Right forelimb (tissue), 1 donor: Measurements from ENCODE around the gene P2RX7.
"Not testable (repeated sequence)": the region's sequence is repeated elsewhere in the genome, so short reads cannot be mapped to it uniquely, and the experiment has no call there.

Experiments
- DNase-seq: peaks from one replicate; pipeline ENCODE4 v3.0.0-alpha.2; 2018

Gene P2RX7

DNA sequence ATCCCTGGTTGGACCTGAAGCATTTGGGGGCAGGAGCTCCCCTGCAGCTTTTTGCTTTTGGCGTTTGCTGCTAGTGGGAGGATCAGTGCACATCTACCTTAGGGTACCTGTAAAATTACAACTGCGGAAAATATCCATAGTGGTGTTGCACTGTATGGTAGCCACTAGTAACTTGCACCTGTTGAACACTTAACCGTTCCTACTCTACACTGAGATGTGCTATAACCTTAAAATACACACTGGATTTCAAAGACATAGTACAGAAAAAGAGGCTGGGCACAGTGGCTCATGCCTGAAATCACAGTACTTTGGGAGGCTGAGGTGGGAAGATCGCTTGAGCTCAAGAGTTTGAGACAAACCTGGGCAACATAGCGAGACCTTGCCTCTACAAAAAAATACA, 80.2 kb downstream of the P2RX7 start:
- DNase-seq, result no peak

DNA sequence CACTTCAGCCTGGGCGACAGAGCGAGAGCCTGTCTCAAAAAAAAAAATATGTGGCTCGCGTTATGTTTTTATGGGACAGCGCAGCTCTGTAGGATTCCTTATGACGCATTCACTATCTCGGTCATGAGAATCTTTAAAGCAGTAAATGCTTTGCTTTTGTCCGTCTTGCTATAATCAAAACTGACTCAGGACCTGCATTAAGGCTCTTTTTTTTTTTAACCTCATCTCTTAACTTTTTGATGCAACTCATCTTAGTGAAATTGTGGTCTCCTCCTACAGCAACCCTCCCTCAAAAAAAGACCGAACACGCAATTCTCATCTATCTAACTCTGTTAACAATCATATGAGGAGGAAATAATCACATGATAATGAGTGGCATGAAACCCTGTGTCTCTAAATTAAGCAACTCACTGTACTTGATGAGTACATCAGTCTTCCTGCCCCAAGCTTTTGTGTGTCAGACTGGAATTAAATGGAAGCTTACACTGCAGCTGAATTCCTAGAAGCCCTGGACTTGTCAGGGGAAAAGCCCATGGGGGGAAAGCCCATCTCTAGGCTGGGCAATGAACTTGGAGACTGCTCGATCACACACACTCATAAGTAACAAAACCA, 81.6 kb downstream of the P2RX7 start:
- DNase-seq, result no peak

DNA sequence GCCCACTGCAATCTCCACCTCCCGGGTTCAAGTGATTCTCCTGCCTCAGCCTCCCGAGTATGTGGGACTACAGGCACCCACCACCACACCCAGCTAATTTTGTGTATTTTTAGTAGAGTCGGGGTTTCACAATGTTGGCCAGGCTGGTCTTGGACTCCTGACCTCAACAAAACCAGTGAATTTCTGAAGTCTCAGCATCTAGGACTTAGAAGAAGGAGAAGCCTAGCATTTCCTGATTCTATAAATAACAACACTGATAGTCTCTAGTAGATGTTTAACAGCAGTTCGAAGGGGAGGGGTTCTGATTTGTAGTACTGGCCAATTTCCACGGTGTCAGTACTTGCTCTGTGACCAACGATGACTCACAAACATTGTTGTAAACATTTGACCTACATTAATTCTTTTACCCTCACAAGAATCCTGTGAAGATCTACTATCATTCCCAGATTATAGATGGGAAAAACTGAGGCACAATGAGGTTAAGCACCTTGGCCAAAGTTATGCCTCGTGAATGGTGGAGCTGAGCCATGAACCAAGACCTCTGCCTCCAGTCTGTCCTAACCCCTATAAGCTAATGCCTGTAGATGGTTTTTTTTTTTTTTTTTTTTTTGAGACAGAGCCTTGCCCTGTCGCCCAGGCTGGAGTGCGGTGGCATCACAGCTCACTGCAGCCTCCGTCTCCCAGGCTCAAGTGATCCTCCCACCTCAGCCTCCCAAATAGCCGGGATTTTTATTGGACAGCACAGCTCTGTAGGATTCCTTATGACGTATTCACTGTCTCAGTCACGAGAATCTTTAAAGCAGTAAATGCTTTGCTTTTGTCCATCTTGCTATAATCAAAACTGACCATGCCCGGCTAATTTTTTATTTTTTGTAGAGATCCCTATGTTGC, 82.4 kb downstream of the P2RX7 start:
- DNase-seq, result no peak

DNA sequence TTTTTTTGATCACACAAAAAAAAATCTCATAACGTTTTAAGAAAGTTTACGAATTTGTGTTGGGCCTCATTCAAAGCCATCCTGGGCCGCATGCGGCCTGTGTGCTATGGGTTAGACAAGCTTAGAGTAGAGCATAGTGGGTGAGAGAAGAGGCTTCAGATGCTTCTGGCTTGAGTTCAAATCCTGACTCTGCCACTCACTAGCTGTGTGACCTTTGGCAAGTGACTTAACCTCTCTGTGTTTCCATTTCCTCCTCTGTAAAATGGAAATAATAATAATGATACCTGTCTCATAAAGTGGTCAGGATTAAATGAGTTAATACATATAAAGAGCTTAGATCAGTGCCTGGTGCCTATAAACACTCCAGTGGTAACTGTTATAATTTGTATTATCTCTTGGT, 83.4 kb downstream of the P2RX7 start:
- DNase-seq, result no peak

DNA sequence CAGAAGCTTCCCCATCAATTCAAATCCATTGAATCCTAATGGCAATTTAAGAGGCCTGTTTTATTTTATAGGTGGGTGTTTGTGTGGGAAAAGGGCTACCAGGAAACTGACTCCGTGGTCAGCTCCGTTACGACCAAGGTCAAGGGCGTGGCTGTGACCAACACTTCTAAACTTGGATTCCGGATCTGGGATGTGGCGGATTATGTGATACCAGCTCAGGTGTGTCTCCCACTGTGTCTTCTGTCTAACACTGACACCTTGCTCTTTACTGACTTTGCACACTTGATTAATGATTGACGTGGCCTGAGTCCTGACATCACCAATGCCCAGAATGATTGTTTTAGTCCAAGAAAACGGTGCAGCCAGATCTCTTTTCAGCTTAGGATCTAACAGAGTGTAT, 84.4 kb downstream of the P2RX7 start:
- DNase-seq, result no peak

DNA sequence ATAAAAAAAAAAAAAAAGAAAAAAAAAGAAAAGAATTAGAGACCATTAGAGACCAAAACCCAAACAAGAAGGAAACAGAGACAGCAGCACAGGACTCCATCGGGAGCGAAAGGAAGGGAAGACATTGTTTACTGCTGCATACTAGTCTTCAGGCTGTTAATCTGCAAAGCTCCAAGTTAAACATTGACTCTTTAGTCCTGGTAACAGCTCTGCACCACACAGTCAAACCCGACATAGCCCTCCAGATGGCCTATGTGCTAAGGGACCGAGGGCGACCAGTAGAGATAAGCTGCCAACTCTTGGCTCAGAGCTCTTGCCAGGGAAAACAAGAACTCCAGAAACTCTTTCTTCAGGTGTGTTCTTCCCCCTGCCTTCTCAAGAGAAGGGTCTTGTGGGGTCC, 85.1 kb downstream of the P2RX7 start:
- DNase-seq, result no peak

DNA sequence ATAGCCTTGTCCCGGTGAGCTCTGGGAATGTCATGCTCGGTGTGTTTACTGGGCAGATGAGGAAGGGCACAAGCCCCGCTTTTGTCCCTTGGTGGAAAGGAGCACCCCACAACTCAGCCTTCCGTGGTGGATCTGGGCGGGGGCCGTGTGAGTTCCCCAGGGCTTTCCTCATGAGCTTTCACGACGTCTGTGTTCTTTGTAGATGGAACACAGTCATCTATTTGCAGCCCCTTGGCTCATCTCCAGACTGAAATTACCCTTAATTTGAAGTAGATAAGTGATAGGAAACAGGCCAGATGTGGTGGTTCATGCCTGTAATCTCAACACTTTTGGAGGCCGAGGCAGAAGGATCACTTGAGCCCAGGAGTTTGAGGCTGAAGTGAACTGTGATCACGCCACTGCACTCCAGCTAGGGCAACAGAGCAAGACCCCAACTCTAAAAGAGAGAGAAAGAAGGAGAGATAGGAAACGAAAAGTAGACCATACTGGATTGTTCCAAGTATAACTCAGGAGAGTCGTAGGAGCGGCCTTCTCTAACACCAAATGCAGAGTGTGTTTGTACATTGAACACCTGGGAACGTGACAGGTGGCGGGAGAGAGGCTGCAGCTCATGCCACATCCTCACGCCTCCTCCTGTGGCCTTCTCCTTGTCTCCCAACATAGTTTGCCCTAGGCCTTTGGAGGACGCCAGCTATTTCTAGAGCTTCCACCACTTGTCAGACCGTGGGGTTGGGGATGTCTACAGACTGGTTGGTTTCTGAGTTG, 86.1 kb downstream of the P2RX7 start:
- DNase-seq, result no peak

DNA sequence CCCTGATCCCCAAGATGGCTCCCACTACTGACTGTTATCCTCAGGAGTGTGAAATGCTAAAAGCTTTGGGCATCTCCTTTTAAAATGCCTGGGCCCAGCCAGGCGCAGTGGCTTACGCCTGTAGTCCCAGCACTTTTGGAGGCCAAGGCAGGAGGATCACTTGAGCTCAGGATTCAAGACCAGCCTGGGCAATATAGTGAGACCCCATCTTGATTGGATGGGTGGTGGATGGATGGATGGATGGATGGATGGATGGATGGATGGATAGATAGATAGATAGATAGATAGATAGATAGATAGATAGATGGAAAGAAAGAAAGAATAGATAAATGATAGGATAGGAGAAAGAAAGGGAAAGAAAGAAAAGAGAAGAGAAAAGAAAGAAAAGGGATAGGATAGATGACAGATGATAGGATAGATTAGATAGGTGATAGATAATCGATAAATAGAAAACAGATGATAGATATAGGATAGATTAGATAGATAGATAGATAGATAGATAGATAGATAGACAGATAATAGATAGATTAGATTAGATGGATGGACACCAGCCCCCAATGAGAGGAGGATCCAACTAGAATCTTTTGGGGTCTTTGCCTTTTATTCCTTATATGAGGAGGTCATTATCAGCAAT, 86.8 kb downstream of the P2RX7 start:
- no peak for DNase-seq

DNA sequence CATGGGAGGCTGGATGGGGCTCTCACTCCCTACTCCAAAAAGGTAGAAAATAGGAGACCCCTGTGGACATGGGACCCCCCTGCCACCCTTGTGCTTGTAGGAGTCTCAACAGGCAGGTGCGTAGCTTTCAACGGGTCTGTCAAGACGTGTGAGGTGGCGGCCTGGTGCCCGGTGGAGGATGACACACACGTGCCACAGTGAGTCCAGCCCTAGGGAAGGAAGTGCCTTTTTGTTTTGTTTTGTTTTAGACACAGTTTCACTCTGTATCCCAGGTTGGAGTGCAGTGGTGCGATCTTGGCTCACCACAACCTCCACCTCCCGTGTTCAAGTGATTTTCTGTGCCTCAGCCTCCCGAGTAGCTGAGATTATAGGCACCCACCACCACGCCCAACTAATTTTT, 90.2 kb downstream of the P2RX7 start:
- DNase-seq, result no peak

DNA sequence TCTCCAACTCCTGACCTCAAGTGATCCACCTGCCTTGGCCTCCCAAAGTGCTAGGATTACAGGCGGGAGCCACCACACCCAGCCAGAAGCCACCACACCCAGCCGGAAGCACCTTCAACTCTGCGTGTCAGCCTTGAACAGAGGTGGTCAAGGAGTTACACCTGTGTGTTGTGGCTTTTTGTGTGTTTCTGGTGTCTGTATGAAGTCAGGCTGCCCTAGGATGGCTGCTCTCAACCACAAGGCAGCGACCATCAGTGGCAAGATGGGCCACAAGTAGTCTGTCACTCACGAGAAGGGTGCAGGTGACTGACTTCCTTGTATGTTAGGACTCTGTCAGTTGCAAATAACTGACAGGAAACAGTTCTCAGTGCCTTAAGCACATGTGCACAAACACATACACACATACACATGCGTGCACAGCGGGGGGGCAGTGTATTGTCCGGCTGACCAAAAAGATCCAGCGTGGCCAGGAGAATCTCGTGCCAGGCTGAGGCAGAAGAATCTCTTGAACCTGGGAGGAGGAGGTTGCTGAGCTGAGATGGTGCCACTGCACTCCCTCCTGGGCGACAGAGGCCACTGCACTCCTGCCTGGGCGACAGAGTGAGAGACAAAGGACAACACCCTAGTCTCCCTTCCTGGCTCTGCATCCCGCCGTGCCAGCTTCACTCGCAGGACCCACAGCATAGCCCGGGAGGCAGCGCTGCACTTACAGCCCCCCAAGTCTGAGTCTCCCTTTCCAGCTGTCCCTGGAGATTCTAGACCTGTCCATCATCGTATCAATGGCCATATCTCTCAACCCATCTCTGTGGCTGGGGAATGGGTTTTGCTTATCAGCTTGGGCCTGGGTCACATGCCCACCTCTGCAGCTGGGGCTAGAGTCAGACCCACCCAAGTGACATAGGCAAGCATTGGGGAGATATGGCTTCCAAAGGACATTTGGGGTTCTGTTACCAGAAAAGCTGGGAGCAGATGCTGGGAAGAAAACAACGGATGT, 90.9 kb downstream of the P2RX7 start:
- DNase-seq, result no peak

DNA sequence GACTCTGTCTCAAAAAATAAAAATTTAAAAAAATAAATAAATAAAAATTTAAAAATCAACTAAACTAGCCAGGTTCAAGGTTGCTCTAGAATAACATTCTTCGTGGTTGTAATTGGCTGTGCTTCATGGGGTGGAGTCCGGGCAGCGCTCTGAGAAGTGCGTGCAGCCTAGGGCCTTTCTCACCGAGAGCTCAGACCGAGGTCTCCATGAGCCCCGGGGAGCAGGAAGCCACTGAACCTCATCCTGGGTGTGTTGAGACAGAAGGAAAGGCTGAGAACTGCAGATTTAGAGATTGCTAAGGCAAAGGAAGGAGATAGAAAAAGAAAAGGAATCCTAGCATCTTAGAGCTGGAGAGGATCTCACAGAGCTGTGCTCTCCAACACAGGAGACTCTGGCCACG, 91.9 kb downstream of the P2RX7 start:
- no peak for DNase-seq

DNA sequence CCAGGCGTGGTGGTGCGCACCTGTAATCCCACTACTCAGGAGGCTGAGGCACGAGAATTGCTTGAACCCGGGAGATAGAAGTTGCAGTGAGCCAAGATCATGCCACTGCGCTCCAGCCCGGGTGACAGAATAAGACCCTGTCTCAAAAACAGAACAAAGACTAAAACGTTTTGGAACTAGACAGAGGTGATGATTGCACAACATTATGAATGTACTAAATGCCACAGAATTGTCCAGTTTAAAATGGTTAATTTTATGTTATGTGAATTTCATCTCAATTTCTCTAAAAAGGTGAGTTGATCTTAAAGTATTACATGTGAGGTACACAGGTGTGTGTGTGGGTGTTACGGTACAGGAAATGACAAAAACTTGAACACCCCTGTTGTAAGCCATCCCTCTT, 93.7 kb downstream of the P2RX7 start:
- no peak for DNase-seq

DNA sequence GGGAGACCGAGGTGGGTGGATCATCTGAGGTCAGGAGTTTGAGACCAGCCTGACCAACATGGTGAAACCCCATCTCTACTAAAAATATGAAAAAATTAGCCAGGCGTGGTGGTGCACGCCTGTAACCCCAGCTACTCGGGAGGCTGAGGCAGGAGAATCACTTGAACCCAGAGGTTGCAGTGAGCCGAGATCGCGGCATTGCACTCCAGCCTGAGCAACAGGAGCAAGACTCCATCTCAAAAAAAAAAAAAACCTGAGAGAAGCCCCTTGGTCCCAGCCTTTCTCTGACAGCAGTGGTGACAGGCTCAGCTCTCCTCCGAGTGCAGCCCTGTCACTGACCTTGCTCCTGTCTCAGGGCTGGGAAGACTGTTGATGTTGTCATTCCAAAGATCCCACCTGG, 94.2 kb downstream of the P2RX7 start:
- DNase-seq, result not testable (repeated sequence)

DNA sequence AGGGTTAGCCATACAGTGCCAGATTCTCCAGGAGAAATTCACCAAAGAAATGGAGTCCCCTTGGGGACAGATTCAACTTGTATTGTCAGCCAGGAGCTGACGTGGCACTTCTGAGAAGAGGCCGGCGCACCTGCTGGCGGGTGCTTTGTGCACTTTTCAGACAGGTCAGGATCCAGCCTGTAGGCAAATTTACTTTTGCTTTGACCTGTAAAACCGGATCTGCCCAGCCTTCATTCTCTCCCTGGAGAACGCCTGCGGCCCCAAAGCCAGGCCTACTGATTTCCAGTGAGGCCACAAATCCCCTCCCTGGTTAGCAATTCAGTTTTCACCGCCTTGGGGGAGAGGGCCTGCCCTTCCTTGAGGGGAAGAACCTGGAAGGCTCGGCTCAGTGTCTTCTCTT, 94.6 kb downstream of the P2RX7 start:
- DNase-seq, result no peak

DNA sequence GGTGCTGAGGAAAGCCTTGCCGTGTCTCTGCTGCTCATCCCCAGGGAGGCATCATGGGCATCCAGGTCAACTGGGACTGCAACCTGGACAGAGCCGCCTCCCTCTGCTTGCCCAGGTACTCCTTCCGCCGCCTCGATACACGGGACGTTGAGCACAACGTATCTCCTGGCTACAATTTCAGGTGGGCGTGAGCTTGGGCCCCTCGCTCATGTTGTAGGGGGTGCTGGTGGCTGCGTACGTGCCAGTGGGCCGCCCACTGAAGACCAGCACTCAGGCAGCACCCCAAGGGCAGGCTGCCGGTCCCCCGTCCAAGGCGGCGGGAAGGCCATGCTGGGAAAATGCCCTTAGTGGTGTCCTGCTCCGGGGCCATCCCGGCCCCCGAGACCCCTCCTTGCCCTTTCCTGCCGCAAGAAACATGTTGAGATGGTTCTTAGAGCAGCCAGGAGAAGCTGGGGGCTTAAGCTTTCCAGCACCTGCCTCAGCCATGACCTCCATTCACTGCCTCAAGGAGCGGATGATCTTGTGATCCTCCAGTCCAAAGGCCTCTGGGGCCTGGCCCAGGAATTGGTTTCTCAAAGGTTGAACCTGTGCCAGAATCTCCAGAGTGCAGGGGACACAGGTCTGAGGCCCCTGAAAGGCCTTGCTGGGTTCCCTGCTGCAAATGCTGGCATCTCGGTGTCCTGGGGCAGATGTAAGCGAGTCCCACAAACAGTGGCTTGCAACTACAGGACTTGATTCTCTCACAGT, 96.4 kb downstream of the P2RX7 start:
- DNase-seq, result no peak

DNA sequence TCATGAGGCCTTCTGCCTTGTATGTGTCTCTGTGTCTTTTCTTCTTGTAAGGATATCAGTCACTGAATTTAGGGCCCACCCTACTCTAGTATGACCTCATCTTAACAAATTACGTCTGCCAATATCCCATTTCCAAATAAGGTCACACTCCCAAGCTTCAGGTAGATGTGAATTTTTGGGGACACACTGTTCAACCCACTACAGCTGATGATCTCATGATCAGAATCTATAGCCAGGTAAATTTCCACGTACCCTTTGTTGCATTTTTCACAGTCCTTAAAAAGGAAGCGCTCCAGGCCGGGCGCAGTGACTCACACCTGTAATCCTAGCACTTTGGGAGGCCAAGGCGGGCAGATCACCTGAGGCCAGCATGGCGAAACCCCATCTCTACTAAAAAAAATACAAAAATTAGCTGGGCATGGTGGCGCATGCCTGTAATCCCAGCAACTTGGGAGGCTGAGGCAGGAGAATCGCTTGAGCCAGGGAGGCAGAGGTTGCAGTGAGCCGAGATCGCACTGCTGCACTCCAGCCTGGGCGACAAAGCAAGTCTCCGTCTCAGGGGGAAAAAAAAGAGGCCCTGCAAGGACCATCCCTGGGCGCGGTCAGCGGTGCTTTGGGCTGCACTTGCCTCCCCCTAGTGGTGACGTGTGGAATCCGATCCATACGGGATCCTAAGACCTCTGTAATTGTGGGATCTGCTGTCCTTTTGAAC, 97.3 kb downstream of the P2RX7 start:
- peak; percentile 67 for DNase-seq

DNA sequence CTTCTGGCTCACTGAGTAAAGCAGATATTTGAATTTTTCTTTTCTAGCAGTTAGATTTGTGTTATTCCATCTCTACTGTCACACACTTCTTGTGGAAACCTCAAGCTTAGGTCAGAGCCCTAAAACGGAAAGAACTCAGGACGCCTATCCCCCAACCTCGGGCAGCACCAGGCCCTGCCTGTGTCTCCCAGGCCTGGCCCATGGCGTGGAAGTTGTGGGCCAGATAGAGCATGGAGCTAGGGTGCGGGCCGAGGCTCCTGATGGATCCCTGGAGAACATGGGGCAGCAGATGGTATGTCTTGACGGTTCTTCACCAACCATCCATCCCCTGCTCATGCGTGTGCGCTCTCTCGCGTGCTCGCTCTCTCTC, 97.8 kb downstream of the P2RX7 start:
- DNase-seq, result no peak

DNA sequence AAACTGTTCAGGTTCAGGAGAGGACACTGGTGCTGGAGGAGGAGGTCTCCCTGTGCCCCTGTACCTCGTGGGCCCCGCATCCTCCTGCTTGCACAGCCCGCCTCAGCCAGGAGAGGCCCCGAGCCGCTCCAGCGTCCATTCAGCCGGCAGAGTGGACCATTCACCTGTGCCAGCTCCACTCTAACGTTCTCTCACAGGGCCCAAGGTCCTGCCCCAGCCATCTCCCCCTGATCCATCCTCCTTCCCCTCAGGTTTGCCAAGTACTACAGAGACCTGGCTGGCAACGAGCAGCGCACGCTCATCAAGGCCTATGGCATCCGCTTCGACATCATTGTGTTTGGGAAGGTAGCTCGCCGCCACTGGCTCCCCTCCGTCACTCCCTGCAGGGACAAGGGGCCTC, 99.5 kb downstream of the P2RX7 start:
- no peak for DNase-seq

DNA sequence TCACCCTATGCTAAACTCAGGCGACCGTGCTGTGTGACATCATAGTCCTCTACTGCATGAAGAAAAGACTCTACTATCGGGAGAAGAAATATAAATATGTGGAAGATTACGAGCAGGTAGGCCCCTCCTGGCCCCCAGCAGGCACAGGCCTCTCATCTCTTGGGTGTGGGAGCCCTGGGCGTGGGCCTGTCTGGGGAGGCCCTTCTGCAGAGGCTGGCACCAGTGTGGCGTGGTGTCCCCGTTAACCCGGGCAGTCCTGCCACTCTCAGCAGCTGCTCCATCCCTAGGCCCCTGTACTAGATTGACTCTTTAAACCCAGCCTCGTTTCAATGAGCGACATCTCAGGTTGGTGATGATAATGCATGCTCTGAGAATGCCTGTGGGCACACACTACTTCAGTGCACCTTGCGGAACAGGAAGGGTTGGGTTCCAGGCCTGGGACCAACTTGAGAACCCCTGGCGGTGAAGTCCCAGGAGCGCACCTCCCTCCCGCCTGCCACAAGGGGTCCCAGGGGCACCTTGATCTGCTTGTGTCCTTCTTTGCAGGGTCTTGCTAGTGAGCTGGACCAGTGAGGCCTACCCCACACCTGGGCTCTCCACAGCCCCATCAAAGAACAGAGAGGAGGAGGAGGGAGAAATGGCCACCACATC, 100.4 kb downstream of the P2RX7 start:
- DNase-seq, result no peak

DNA sequence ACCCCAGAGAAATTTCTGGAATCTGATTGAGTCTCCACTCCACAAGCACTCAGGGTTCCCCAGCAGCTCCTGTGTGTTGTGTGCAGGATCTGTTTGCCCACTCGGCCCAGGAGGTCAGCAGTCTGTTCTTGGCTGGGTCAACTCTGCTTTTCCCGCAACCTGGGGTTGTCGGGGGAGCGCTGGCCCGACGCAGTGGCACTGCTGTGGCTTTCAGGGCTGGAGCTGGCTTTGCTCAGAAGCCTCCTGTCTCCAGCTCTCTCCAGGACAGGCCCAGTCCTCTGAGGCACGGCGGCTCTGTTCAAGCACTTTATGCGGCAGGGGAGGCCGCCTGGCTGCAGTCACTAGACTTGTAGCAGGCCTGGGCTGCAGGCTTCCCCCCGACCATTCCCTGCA, 100.9 kb downstream of the P2RX7 start:
- no peak for DNase-seq
